H9 (cell line): ENCODE results near the gene PARVB. TPM values are rescaled to one million over a fixed set of nuclear protein-coding genes. Genes with fewer than 3 reads are reported as not detected.

Experiments used
- DNase-seq: peaks from one replicate; pipeline ENCODE4 v3.0.0-alpha.2; 2017
- H2AFZ ChIP-seq: one replicate; pipeline ENCODE4 v1.6.1; 2013; ENCODE audit warnings: mild to moderate bottlenecking, low read length, control low read depth, moderate library complexity
- H2AK5ac ChIP-seq: 2 replicates; pipeline ENCODE4 v1.6.1; 2013; ENCODE audit warnings: low read length, control low read depth, mixed read lengths; ENCODE audit not compliant: insufficient read length
- H2BK120ac ChIP-seq: one replicate; pipeline ENCODE4 v1.6.1; 2013; ENCODE audit warnings: low read depth, mild to moderate bottlenecking, low read length, control low read depth, inconsistent platforms; ENCODE audit not compliant: poor library complexity, severe bottlenecking
- H2BK12ac ChIP-seq: 2 replicates; pipeline ENCODE4 v1.6.1; 2013; ENCODE audit warnings: low read length, control low read depth, mixed read lengths, low read depth; ENCODE audit not compliant: insufficient read length
- H2BK15ac ChIP-seq: 2 replicates; pipeline ENCODE4 v1.6.1; 2013; ENCODE audit warnings: low read depth, low read length, control low read depth
- H2BK20ac ChIP-seq: one replicate; pipeline ENCODE4 v1.6.1; 2013; ENCODE audit warnings: low read depth, mild to moderate bottlenecking, low read length, control low read depth, inconsistent platforms; ENCODE audit not compliant: poor library complexity, severe bottlenecking
- H2BK5ac ChIP-seq: 2 replicates; pipeline ENCODE4 v1.6.1; 2013; ENCODE audit warnings: low read length, control low read depth, mixed read lengths; ENCODE audit not compliant: insufficient read length
- H3K14ac ChIP-seq: 2 replicates; pipeline ENCODE4 v1.6.1; 2013; ENCODE audit warnings: low read length, control low read depth; ENCODE audit not compliant: insufficient read depth
- H3K18ac ChIP-seq: 2 replicates; pipeline ENCODE4 v1.6.1; 2013; ENCODE audit warnings: low read depth, mild to moderate bottlenecking, mixed read lengths, low read length, control low read depth; ENCODE audit not compliant: insufficient read length
- H3K23ac ChIP-seq: 2 replicates; pipeline ENCODE4 v1.6.1; 2013; ENCODE audit warnings: low read length, control low read depth, mixed read lengths, low read depth; ENCODE audit not compliant: insufficient read length
- H3K23me2 ChIP-seq: 2 replicates; pipeline ENCODE4 v1.6.1; 2013; ENCODE audit warnings: low read depth, mild to moderate bottlenecking, mixed read lengths, low read length, control low read depth; ENCODE audit not compliant: insufficient read length, poor library complexity, severe bottlenecking
- H3K27ac ChIP-seq: 2 replicates; pipeline ENCODE4 v1.5.1; 2013; ENCODE audit warnings: low read length, control low read depth, mixed read lengths, low read depth; ENCODE audit not compliant: insufficient read length
- H3K27me3 ChIP-seq: 2 replicates; pipeline ENCODE4 v1.6.1; 2013; ENCODE audit warnings: low read length, control low read depth, inconsistent platforms; ENCODE audit not compliant: insufficient read depth
- H3K4ac ChIP-seq: 2 replicates; pipeline ENCODE4 v1.6.1; 2013; ENCODE audit warnings: low read depth, mild to moderate bottlenecking, control low read depth, inconsistent platforms, low read length, moderate library complexity
- H3K4me1 ChIP-seq: 2 replicates; pipeline ENCODE4 v1.6.1; 2013; ENCODE audit warnings: low read length, control low read depth, inconsistent platforms; ENCODE audit not compliant: insufficient read depth
- H3K4me2 ChIP-seq: 2 replicates; pipeline ENCODE4 v1.6.1; 2013; ENCODE audit warnings: low read length, control low read depth, mixed read lengths; ENCODE audit not compliant: insufficient read length, insufficient read depth
- H3K56ac ChIP-seq: 2 replicates; pipeline ENCODE4 v1.6.1; 2013; ENCODE audit warnings: low read depth, mild to moderate bottlenecking, mixed read lengths, low read length, control low read depth; ENCODE audit not compliant: insufficient read length
- H3K79me1 ChIP-seq: 2 replicates; pipeline ENCODE4 v1.6.1; 2013; ENCODE audit warnings: low read depth, mild to moderate bottlenecking, moderate library complexity, low read length, control low read depth, inconsistent platforms; ENCODE audit not compliant: insufficient read depth, poor library complexity, severe bottlenecking
- H3K79me2 ChIP-seq: 2 replicates; pipeline ENCODE4 v1.6.1; 2013; ENCODE audit warnings: low read length, control low read depth, inconsistent platforms; ENCODE audit not compliant: insufficient read depth
- H3K9ac ChIP-seq: 2 replicates; pipeline ENCODE4 v1.6.1; 2013; ENCODE audit warnings: low read length, control low read depth, mixed read lengths; ENCODE audit not compliant: insufficient read length; ENCODE audit errors: extremely low read depth
- H3K9me3 ChIP-seq: one replicate; pipeline ENCODE4 v1.6.1; 2013; ENCODE audit warnings: low read depth, low read length, inconsistent platforms; ENCODE audit not compliant: control insufficient read depth
- H3T11ph ChIP-seq: one replicate; pipeline ENCODE4 v1.6.1; 2013; ENCODE audit warnings: mild to moderate bottlenecking, low read length, control low read depth, inconsistent platforms
- H4K20me1 ChIP-seq: one replicate; pipeline ENCODE4 v1.6.1; 2013; ENCODE audit not compliant: control insufficient read depth, insufficient read length, insufficient read depth
- H4K5ac ChIP-seq: 2 replicates; pipeline ENCODE4 v1.6.1; 2013; ENCODE audit warnings: low read depth, mild to moderate bottlenecking, mixed read lengths, low read length, control low read depth; ENCODE audit not compliant: insufficient read length
- H4K8ac ChIP-seq: replicated peaks from 2 replicates; pipeline ENCODE4 v1.6.1; 2013; ENCODE audit warnings: low read length, control low read depth, mixed read lengths, low read depth; ENCODE audit not compliant: insufficient read length
- H4K91ac ChIP-seq: 2 replicates; pipeline ENCODE4 v1.6.1; 2013; ENCODE audit warnings: low read depth, mild to moderate bottlenecking, moderate library complexity, mixed read lengths, low read length, control low read depth; ENCODE audit not compliant: insufficient read length
- H3K27ac Mint-ChIP-seq, 3 experiments: 2 replicates in 2 of 3; 3 replicates in 1 of 3; pipeline ENCODE4 v1.8.0; 2020 to 2021; ENCODE audit warnings: mixed read lengths in 3 of 3, mild to moderate bottlenecking in 1 of 3, moderate library complexity in 1 of 3
- H3K27me3 Mint-ChIP-seq: 2 replicates; pipeline ENCODE4 v1.8.0; 2021; ENCODE audit warnings: low read depth, mild to moderate bottlenecking, moderate library complexity, mixed read lengths
- H3K36me3 Mint-ChIP-seq, 3 experiments: 2 replicates in 2 of 3; 3 replicates in 1 of 3; pipeline ENCODE4 v1.8.0; 2020 to 2021; ENCODE audit warnings: low read depth in 3 of 3, mixed read lengths in 3 of 3; ENCODE audit not compliant: insufficient read depth in 1 of 3
- H3K4me1 Mint-ChIP-seq, 2 experiments: 2 replicates each; pipeline ENCODE4 v1.8.0; 2020; ENCODE audit warnings: mixed read lengths in 2 of 2
- H3K4me3 Mint-ChIP-seq, 2 experiments: 2 replicates in 1 of 2; 3 replicates in 1 of 2; pipeline ENCODE4 v1.8.0; 2020 to 2021; ENCODE audit warnings: mild to moderate bottlenecking in 2 of 2, mixed read lengths in 2 of 2, moderate library complexity in 1 of 2
- H3K9me3 Mint-ChIP-seq, 2 experiments: 2 replicates in 1 of 2; 3 replicates in 1 of 2; pipeline ENCODE4 v1.8.0; 2020; ENCODE audit warnings: mild to moderate bottlenecking in 2 of 2, mixed read lengths in 2 of 2, moderate library complexity in 1 of 2
- WGBS: extraction: QIAGEN DNeasy Blood & Tissue Kit; methylation state at CpG from one replicate; pipeline ENCODE4 v1.1.7; 2013; ENCODE audit warnings: missing lambda C conversion rate, low lambda C conversion rate, mixed read lengths; ENCODE audit not compliant: insufficient read length; ENCODE audit errors: extremely low coverage; 5-methylcytosine and 5-hydroxymethylcytosine counted together
- total RNA-seq: library from RNA; stranded (reverse); gene quantifications from 2 replicates; pipeline ENCODE4 v1.2.1, GENCODE V29; 2021
- TF ChIP-seq, protein P1 (sequence below): fragments of 200-600 bp; sonication (generic); conservative IDR thresholded peaks from 3 replicates; pipeline ENCODE4 v1.8.0; 2021; ENCODE audit warnings: antibody characterized with exemption, mild to moderate bottlenecking

PARVB gene
- total RNA-seq, 1 experiment from 2014 or later: 15.6 TPM

DNA sequence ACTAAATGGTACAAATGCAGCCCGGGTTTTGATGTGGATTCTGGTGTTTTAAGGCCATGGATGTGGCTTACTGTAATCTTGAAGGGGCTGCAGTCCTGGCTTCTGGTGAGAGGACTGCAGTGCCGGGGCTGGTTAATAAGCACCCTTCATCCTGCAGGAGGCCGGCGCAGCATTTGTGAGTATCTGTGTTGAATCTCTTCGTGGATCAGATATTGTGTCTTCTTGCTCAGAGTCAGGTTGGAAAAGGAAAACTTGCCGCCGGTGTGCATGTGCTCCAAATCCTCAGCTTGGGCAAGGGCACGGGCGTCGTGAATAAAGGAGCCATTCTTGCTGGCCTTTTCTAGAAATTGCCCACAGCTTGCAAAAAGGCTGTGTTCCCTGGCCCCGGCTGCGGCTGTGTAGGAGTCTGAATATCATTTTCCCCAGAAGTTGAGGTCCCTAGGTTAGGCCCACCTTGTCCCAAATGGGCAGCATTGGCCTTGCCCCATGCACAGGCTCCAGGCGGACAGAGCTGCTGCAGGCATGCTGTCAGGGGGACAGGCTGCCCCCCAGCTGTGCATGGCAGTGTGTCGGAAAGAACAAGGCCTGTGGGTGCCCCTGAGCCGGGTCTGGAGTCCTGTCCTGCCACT, 28.9 kb upstream of the PARVB start:
- Histone ChIP-seq H3K9me3 (no peaks in the 10 kb centered on the region), H3K18ac (no peak overlapping the region), H3K4me1 (no peaks in the 10 kb centered on the region), H4K5ac (no peak overlapping the region), H2BK15ac (no peak overlapping the region), H3K9ac (no peak overlapping the region), H3K23me2 (no peaks in the 10 kb centered on the region), H4K8ac (no peak overlapping the region), H3K23ac (no peak overlapping the region), H3K4me2 (no peak overlapping the region), H3K79me2 (no peaks in the 10 kb centered on the region), H3K4ac (no peak overlapping the region), H3K27ac (no peak overlapping the region), H3K14ac (no peak overlapping the region), H2BK20ac (no peak overlapping the region), H3K27me3 (no peaks in the 10 kb centered on the region), H2BK120ac (no peak overlapping the region), H2AFZ (no peak overlapping the region), H3T11ph (no peak overlapping the region), H3K56ac (no peak overlapping the region), H4K20me1 (peaks cover 4% of the 10 kb centered on the region), H2BK5ac (no peak overlapping the region), H2AK5ac (no peak overlapping the region), H3K79me1 (no peaks in the 10 kb centered on the region), H4K91ac (no peak overlapping the region), H2BK12ac (no peak overlapping the region)
- DNase-seq: no peak
- H3K4me1 Mint-ChIP-seq: peaks cover 4 to 8% of the 10 kb centered on the region in 2 experiments; a peak in 3 of 4 replicates
- peak overlapping the region in 1 of 3 experiments; percentile 35; a peak in 2 of 7 replicates for H3K27ac Mint-ChIP-seq
- TF ChIP-seq, protein P1, sequence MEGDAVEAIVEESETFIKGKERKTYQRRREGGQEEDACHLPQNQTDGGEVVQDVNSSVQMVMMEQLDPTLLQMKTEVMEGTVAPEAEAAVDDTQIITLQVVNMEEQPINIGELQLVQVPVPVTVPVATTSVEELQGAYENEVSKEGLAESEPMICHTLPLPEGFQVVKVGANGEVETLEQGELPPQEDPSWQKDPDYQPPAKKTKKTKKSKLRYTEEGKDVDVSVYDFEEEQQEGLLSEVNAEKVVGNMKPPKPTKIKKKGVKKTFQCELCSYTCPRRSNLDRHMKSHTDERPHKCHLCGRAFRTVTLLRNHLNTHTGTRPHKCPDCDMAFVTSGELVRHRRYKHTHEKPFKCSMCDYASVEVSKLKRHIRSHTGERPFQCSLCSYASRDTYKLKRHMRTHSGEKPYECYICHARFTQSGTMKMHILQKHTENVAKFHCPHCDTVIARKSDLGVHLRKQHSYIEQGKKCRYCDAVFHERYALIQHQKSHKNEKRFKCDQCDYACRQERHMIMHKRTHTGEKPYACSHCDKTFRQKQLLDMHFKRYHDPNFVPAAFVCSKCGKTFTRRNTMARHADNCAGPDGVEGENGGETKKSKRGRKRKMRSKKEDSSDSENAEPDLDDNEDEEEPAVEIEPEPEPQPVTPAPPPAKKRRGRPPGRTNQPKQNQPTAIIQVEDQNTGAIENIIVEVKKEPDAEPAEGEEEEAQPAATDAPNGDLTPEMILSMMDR: no peak
- H3K4me3 Mint-ChIP-seq: no peak overlapping the region
- no peaks in the 10 kb centered on the region for H3K27me3 Mint-ChIP-seq
- H3K36me3 Mint-ChIP-seq: peaks cover 20 to 76% (median 74%) of the 10 kb centered on the region in 3 experiments; a peak in 6 of 7 replicates
- no CpG with 5 or more reads among the region's 15 CpGs for WGBS
- H3K9me3 Mint-ChIP-seq: no peaks in the 10 kb centered on the region
